ENCODE measurements around the gene PRDM2.

Gene PRDM2

DNA sequence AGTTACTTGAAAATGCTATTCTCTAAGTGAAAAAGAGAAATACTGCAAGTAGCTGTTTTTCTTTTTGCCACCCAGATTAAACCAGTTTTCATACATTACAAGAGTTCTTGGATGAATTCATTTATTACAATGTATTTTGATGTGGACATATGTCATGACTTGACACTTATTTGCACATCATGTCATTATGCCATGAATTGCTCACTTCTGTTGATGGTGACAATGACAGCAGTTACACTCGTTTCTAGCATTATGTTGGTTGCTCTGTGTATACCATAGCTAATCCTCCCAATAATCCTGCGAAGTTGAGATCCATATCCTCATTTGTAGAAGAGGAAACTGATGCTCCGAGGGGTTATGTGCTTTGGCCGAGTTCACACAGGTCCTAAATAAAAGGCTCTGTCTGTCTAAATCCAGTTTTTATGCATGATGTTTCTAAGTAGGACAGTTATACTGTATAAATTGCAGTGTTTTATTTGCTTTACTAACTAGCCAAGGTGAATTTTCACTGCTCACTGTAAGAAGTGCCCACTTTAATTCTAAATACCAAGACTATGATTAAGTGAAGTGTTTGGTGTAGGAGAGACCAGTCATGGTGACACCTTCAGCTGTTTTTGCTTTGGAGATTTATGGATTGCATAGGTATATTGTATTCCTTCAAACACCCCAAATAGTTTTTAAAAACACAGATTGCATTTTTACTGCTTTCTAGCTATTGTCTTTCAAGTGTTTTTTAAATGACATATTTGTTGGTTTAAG, 56.7 kb downstream of the PRDM2 start:
- Histone ChIP-seq H4K20me1 (ENCODE audit: low read depth, low read length) (peaks cover 74% of the 10 kb centered on the region), H3K9me3 (ENCODE audit: insufficient read depth, low read length) (no peaks in the 10 kb centered on the region), H3K27me3 (ENCODE audit: low read length) (no peaks in the 10 kb centered on the region), H2AFZ (ENCODE audit: low read depth, low read length, severe bottlenecking) (no peak overlapping the region), H3K79me2 (ENCODE audit: insufficient read depth, low read length) (peaks cover 100% of the 10 kb centered on the region), H3F3A (ENCODE audit: insufficient read depth) (peaks cover 7% of the 10 kb centered on the region; the same call in 1 of the 2 replicates), H3K4me3 (ENCODE audit: insufficient read depth, low read length, poor library complexity, severe bottlenecking) (no peak overlapping the region), H3K9ac (ENCODE audit: low read length) (peak overlapping the region; percentile 6; the same call in 1 of the 2 replicates), H3K36me3 (ENCODE audit: low read length) (peaks cover 13% of the 10 kb centered on the region; the same call in 1 of the 2 replicates), H3K27ac (ENCODE audit: low read depth, low read length) (peak overlapping the region; percentile 10; the same call in 1 of the 2 replicates), H3K4me2 (ENCODE audit: low read depth, low read length, poor library complexity, severe bottlenecking) (peak overlapping the region; percentile 30), H3K9me2 (replicated peaks; ENCODE audit: insufficient read depth, low read length) (no peaks in the 10 kb centered on the region)
- TF ChIP-seq EZH2phosphoT487 (conservative IDR thresholded peaks at IDR 0.05; ENCODE audit: low read length): no peak
- TF ChIP-seq, protein P1, sequence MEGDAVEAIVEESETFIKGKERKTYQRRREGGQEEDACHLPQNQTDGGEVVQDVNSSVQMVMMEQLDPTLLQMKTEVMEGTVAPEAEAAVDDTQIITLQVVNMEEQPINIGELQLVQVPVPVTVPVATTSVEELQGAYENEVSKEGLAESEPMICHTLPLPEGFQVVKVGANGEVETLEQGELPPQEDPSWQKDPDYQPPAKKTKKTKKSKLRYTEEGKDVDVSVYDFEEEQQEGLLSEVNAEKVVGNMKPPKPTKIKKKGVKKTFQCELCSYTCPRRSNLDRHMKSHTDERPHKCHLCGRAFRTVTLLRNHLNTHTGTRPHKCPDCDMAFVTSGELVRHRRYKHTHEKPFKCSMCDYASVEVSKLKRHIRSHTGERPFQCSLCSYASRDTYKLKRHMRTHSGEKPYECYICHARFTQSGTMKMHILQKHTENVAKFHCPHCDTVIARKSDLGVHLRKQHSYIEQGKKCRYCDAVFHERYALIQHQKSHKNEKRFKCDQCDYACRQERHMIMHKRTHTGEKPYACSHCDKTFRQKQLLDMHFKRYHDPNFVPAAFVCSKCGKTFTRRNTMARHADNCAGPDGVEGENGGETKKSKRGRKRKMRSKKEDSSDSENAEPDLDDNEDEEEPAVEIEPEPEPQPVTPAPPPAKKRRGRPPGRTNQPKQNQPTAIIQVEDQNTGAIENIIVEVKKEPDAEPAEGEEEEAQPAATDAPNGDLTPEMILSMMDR (IDR thresholded peaks at IDR 0.05; ENCODE audit: insufficient read depth, low read length, poor library complexity, severe bottlenecking): no peak

DNA sequence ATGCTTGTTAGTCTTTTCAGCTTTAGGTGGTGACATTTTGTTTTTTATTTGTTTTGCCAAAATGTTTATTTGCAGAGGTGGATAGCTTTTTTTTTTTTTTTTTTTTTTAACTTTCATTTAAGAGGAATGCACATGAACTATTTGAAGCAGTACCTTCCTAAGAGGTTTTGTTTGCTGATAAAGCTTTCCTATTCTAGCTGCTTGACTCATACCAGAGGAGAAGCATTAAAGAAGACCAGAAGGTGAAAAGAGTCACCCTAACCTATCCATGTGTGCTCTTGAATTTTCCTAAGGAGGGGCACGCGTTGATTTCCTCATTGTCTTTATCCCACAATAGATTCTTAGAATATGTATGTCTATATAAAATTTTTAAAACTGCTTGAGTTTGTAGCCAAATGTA, 57.7 kb downstream of the PRDM2 start:
- TF ChIP-seq, protein P1 (IDR thresholded peaks at IDR 0.05; ENCODE audit: insufficient read depth, low read length, poor library complexity, severe bottlenecking): no peak
- TF ChIP-seq EZH2phosphoT487 (conservative IDR thresholded peaks at IDR 0.05; ENCODE audit: low read length): no peak
- Histone ChIP-seq H3K9ac (ENCODE audit: low read length) (no peak overlapping the region), H3K27ac (ENCODE audit: low read depth, low read length) (no peak overlapping the region), H3K79me2 (ENCODE audit: insufficient read depth, low read length) (peaks cover 100% of the 10 kb centered on the region), H3K4me2 (ENCODE audit: low read depth, low read length, poor library complexity, severe bottlenecking) (peak overlapping the region; percentile 30), H3K4me3 (ENCODE audit: insufficient read depth, low read length, poor library complexity, severe bottlenecking) (no peak overlapping the region), H3F3A (ENCODE audit: insufficient read depth) (peaks cover 7% of the 10 kb centered on the region; the same call in 1 of the 2 replicates), H4K20me1 (ENCODE audit: low read depth, low read length) (peaks cover 75% of the 10 kb centered on the region), H3K27me3 (ENCODE audit: low read length) (no peaks in the 10 kb centered on the region), H3K36me3 (ENCODE audit: low read length) (peaks cover 10% of the 10 kb centered on the region; the same call in 1 of the 2 replicates), H3K9me3 (ENCODE audit: insufficient read depth, low read length) (no peaks in the 10 kb centered on the region), H3K9me2 (replicated peaks; ENCODE audit: insufficient read depth, low read length) (no peaks in the 10 kb centered on the region), H2AFZ (ENCODE audit: low read depth, low read length, severe bottlenecking) (no peak overlapping the region)

DNA sequence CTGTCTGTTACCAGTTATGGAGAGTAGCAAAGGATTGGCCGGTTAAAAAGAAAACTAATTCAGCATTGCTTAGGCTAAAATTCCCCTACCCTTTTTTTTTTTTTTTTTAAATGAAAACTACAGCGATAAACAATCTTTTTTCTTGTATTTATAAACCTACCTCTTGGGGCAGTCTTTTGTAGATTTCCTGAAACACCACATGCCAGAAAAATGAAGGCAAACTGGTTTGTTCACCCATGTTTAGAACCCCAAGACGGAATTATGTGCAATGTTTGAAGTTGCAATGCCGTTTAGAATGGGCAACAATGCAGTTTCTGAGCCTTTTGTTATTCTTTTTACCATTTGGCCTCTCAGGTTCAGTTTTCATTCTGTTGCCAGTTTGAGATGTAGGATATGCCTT, 59.1 kb downstream of the PRDM2 start:
- no peak for TF ChIP-seq EZH2phosphoT487 (conservative IDR thresholded peaks at IDR 0.05; ENCODE audit: low read length)
- H3F3A ChIP-seq (ENCODE audit: insufficient read depth): peaks cover 9% of the 10 kb centered on the region; the same call in 1 of the 2 replicates
- no peak overlapping the region for H3K9ac ChIP-seq (ENCODE audit: low read length)
- no peaks in the 10 kb centered on the region for H3K9me2 ChIP-seq (replicated peaks; ENCODE audit: insufficient read depth, low read length)
- peak overlapping the region; percentile 40 for H3K4me2 ChIP-seq (ENCODE audit: low read depth, low read length, poor library complexity, severe bottlenecking)
- H4K20me1 ChIP-seq (ENCODE audit: low read depth, low read length): peaks cover 82% of the 10 kb centered on the region
- H2AFZ ChIP-seq (ENCODE audit: low read depth, low read length, severe bottlenecking): no peak overlapping the region
- peak overlapping the region; percentile 6; the same call in 1 of the 2 replicates for H3K27ac ChIP-seq (ENCODE audit: low read depth, low read length)
- no peak overlapping the region for H3K4me3 ChIP-seq (ENCODE audit: insufficient read depth, low read length, poor library complexity, severe bottlenecking)
- peaks cover 100% of the 10 kb centered on the region for H3K79me2 ChIP-seq (ENCODE audit: insufficient read depth, low read length)
- peaks cover 4% of the 10 kb centered on the region; the same call in 1 of the 2 replicates for H3K36me3 ChIP-seq (ENCODE audit: low read length)
- no peaks in the 10 kb centered on the region for H3K9me3 ChIP-seq (ENCODE audit: insufficient read depth, low read length)
- no peaks in the 10 kb centered on the region for H3K27me3 ChIP-seq (ENCODE audit: low read length)

DNA sequence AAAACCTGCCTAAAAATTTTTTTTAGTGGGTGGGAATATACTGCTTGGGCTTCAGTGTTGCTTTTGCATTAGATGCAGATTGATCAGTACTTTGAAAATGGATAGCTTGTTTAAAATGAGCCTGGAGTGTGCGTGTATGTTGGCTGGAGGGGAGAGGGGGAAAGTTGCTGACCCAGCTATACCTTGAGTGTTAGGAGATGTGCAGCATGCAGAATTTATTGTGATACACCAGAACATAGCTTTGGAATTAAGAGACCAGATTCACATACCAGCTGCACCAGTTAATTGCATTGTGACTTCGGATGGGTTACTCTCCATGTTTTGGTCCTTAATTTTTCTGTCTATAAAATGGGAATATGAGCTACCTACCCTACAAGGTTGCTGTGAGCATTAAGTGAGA, 60.4 kb downstream of the PRDM2 start:
- Histone ChIP-seq H4K20me1 (ENCODE audit: low read depth, low read length) (peaks cover 82% of the 10 kb centered on the region), H2AFZ (ENCODE audit: low read depth, low read length, severe bottlenecking) (no peak overlapping the region), H3K4me2 (ENCODE audit: low read depth, low read length, poor library complexity, severe bottlenecking) (no peak overlapping the region), H3K9ac (ENCODE audit: low read length) (no peak overlapping the region), H3F3A (ENCODE audit: insufficient read depth) (peaks cover 11% of the 10 kb centered on the region; the same call in 1 of the 2 replicates), H3K27me3 (ENCODE audit: low read length) (no peaks in the 10 kb centered on the region), H3K9me3 (ENCODE audit: insufficient read depth, low read length) (no peaks in the 10 kb centered on the region), H3K36me3 (ENCODE audit: low read length) (peaks cover 7% of the 10 kb centered on the region; the same call in 1 of the 2 replicates), H3K27ac (ENCODE audit: low read depth, low read length) (no peak overlapping the region), H3K79me2 (ENCODE audit: insufficient read depth, low read length) (peaks cover 100% of the 10 kb centered on the region), H3K9me2 (replicated peaks; ENCODE audit: insufficient read depth, low read length) (no peaks in the 10 kb centered on the region), H3K4me3 (ENCODE audit: insufficient read depth, low read length, poor library complexity, severe bottlenecking) (no peak overlapping the region)
- no peak for TF ChIP-seq EZH2phosphoT487 (conservative IDR thresholded peaks at IDR 0.05; ENCODE audit: low read length)
- TF ChIP-seq, protein P1 (IDR thresholded peaks at IDR 0.05; ENCODE audit: insufficient read depth, low read length, poor library complexity, severe bottlenecking): no peak

Data from SU-DHL-6 (cell line).